Keratinocyte (primary cell): ENCODE results near the gene URAD.
A peak's percentile ranks its signal among the peaks of the same experiment; 100 is the strongest.

Source experiments
- EZH2 ChIP-seq: IDR thresholded peaks from one replicate; pipeline ENCODE4 v1.6.1; 2012; ENCODE audit warnings: inconsistent platforms, mild to moderate bottlenecking, low read length, moderate library complexity
- TF ChIP-seq, protein P1 (sequence below), 3 experiments: IDR thresholded peaks in 1 of 3; conservative IDR thresholded peaks in 1 of 3; optimal IDR thresholded peaks in 1 of 3; 2 replicates in 2 of 3; 3 replicates in 1 of 3; pipeline versions ENCODE3 to v1.5.1; 2011; ENCODE audit warnings: low read length in 3 of 3, mild to moderate bottlenecking in 3 of 3, moderate library complexity in 2 of 3, control low read depth in 1 of 3, inconsistent platforms in 1 of 3; ENCODE audit not compliant: insufficient read depth in 2 of 3; ENCODE audit errors: extremely low read depth in 1 of 3

DNA sequence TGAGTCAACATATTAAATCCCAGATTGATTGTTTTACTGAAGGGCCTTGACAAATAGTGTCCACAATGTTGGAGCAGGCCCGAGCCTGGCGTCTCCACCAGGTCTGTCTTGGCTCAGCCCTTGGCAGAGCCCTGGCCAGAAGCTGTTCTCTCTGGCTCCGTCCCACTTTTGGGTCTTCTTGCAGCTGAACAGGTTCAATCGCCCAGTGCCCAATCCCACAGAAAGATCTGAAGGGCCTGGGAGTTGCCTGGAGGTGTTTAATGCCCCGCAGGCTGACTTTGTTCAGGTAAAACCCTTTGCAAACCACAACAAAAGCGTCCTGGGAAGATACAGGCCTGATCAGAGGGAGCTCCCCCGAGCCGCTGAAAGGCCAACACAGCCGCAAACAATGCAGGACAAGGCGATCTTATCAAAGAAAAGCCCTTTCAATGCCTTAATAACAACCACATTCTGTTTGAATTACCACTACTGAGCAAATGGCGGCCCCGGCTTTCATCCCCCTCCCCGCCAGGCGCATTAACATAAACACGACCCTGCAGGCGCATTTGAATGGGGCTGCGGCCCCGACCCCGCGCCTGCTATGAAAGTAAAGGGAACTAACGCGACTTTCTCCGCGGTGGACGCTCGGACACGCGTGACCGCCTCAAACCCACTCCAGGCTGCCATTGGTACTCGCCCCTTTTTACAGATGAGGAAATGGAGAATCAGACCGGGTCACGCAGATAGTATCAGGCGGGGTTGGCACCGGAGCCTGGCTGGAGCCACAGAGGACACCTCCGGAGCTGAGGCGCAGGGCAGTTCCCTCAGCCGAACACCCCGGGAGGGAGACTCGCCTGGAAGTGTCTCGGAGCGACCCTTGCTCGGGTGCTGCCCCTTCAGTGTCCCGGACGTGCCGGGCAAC is 22.5 kb downstream of the URAD start:
- TF ChIP-seq, protein P1, sequence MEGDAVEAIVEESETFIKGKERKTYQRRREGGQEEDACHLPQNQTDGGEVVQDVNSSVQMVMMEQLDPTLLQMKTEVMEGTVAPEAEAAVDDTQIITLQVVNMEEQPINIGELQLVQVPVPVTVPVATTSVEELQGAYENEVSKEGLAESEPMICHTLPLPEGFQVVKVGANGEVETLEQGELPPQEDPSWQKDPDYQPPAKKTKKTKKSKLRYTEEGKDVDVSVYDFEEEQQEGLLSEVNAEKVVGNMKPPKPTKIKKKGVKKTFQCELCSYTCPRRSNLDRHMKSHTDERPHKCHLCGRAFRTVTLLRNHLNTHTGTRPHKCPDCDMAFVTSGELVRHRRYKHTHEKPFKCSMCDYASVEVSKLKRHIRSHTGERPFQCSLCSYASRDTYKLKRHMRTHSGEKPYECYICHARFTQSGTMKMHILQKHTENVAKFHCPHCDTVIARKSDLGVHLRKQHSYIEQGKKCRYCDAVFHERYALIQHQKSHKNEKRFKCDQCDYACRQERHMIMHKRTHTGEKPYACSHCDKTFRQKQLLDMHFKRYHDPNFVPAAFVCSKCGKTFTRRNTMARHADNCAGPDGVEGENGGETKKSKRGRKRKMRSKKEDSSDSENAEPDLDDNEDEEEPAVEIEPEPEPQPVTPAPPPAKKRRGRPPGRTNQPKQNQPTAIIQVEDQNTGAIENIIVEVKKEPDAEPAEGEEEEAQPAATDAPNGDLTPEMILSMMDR (optimal IDR thresholded peaks at IDR 0.05 in 1 of 3, IDR thresholded peaks at IDR 0.05 in 1 of 3, conservative IDR thresholded peaks at IDR 0.05 in 1 of 3; ENCODE audit: extremely low read depth in 1 of 3, insufficient read depth in 2 of 3, low read length in 3 of 3), result no peak
- peak; percentile 87 for TF ChIP-seq EZH2
